H1 (cell line): ENCODE results near the gene RBP4. TPM values are rescaled to one million over a fixed set of nuclear protein-coding genes. Genes with fewer than 3 reads are reported as not detected.

ENCODE experiments used
- CTCF ChIA-PET: fragments of 300-600 bp; sonication (Branson Sonifier 250); formaldehyde crosslinking; loops from one replicate; lab custom pipeline; 2021; ENCODE audit not compliant: partially characterized antibody; lab: Charles Lee
- POLR2A ChIA-PET: fragments of 300-600 bp; sonication (Branson Sonifier 250); formaldehyde crosslinking; loops from one replicate; lab custom pipeline; 2021; ENCODE audit warnings: inconsistent platforms; ENCODE audit not compliant: partially characterized antibody; lab: Charles Lee
- DNase-seq, 2 experiments: peaks; one replicate each; pipeline versions ENCODE4 v3.0.0 to v3.0.0-alpha.2; 2010 to 2022; ENCODE audit warnings: low spot score in 2 of 2, low read depth in 1 of 2, mixed read lengths in 1 of 2
- FAIRE-seq: peaks from 2 replicates; lab custom pipeline; 2011; peaks lifted over from hg19 to GRCh38; lab: Jason Lieb, UNC
- H2AFZ ChIP-seq: 2 replicates; pipeline ENCODE4 v1.8.1; 2012; ENCODE audit warnings: low read length, inconsistent platforms
- H2AK5ac ChIP-seq: 2 replicates; pipeline ENCODE4 v1.6.1; 2013; ENCODE audit warnings: low read depth, low read length
- H2BK120ac ChIP-seq: replicated peaks from 2 replicates; pipeline ENCODE3; 2013; ENCODE audit warnings: low read depth, low read length, inconsistent platforms
- H2BK12ac ChIP-seq: 2 replicates; pipeline ENCODE4 v1.6.1; 2013; ENCODE audit warnings: low read depth, low read length
- H2BK15ac ChIP-seq: 2 replicates; pipeline ENCODE4 v1.6.1; 2013; ENCODE audit warnings: low read length
- H2BK20ac ChIP-seq: 2 replicates; pipeline ENCODE4 v1.6.1; 2013; ENCODE audit warnings: low read length
- H2BK5ac ChIP-seq: 2 replicates; pipeline ENCODE4 v1.6.1; 2013; ENCODE audit warnings: low read depth, low read length
- H3K14ac ChIP-seq: 2 replicates; pipeline ENCODE4 v1.6.1; 2013; ENCODE audit warnings: inconsistent platforms; ENCODE audit not compliant: insufficient read length
- H3K18ac ChIP-seq: 2 replicates; pipeline ENCODE4 v1.6.1; 2013; ENCODE audit warnings: low read length; ENCODE audit errors: extremely low read depth
- H3K23ac ChIP-seq: 2 replicates; pipeline ENCODE4 v1.6.1; 2013; ENCODE audit warnings: inconsistent platforms; ENCODE audit not compliant: insufficient read length
- H3K23me2 ChIP-seq: 2 replicates; pipeline ENCODE4 v1.6.1; 2013; ENCODE audit warnings: low read depth, low read length
- H3K27ac ChIP-seq: 2 replicates; pipeline ENCODE4 v1.6.1; 2011; ENCODE audit warnings: low read depth, low read length, inconsistent platforms
- H3K27me3 ChIP-seq, 4 experiments: replicated peaks in 1 of 4; 1 replicate in 1 of 4; 2 replicates in 3 of 4; pipeline versions ENCODE4 v1.6.1 to v1.8.1; 2011 to 2013; ENCODE audit warnings: low read length in 3 of 4, mild to moderate bottlenecking in 3 of 4, inconsistent platforms in 2 of 4, mixed read lengths in 2 of 4, moderate library complexity in 1 of 4; ENCODE audit not compliant: control insufficient read depth in 3 of 4, insufficient read depth in 3 of 4; ENCODE audit errors: extremely low read depth in 1 of 4
- H3K36me3 ChIP-seq, 4 experiments: 2 replicates each; pipeline versions ENCODE4 v1.6.1 to v1.8.1; 2011 to 2013; ENCODE audit warnings: mild to moderate bottlenecking in 4 of 4, low read length in 3 of 4, moderate library complexity in 2 of 4, control low read depth in 1 of 4, inconsistent platforms in 1 of 4; ENCODE audit not compliant: insufficient read depth in 4 of 4, control insufficient read depth in 2 of 4
- H3K4ac ChIP-seq: replicated peaks from 2 replicates; pipeline ENCODE3; 2013; ENCODE audit warnings: low read length, low read depth, mixed read lengths, inconsistent platforms; ENCODE audit not compliant: insufficient read length
- H3K4me1 ChIP-seq, 4 experiments: replicated peaks in 1 of 4; 1 replicate in 1 of 4; 2 replicates in 3 of 4; pipeline versions ENCODE4 v1.6.1 to v1.8.1; 2011 to 2013; ENCODE audit warnings: low read length in 3 of 4, inconsistent platforms in 2 of 4, mixed read lengths in 1 of 4; ENCODE audit not compliant: insufficient read depth in 4 of 4, control insufficient read depth in 3 of 4
- H3K4me2 ChIP-seq, 2 experiments: 2 replicates each; pipeline versions ENCODE4 v1.6.1 to v1.8.1; 2011 to 2013; ENCODE audit warnings: low read depth in 2 of 2, low read length in 2 of 2, control low read depth in 1 of 2, inconsistent platforms in 1 of 2, mild to moderate bottlenecking in 1 of 2; ENCODE audit not compliant: insufficient read depth in 1 of 2
- H3K4me3 ChIP-seq, 4 experiments: fragments of 200-600, 300-600 bp in 1 of 4; sonication (generic), shearing (Covaris generic), sonication (Bioruptor Twin) in 1 of 4; 2 replicates each; pipeline versions ENCODE4 v1.5.1 to v1.8.1; 2011 to 2016; ENCODE audit warnings: low read length in 4 of 4, low read depth in 3 of 4, control low read depth in 2 of 4, inconsistent platforms in 2 of 4, mild to moderate bottlenecking in 2 of 4, mixed read lengths in 1 of 4, moderate library complexity in 1 of 4; ENCODE audit not compliant: insufficient read depth in 2 of 4; ENCODE audit errors: extremely low read depth in 1 of 4
- H3K56ac ChIP-seq: replicated peaks from 2 replicates; pipeline ENCODE3; 2013; ENCODE audit warnings: low read depth, mild to moderate bottlenecking, mixed read lengths, low read length, inconsistent platforms; ENCODE audit not compliant: insufficient read length
- H3K79me1 ChIP-seq: 2 replicates; pipeline ENCODE4 v1.6.1; 2013; ENCODE audit warnings: low read depth, low read length, control low read depth
- H3K79me2 ChIP-seq, 2 experiments: 2 replicates each; pipeline versions ENCODE4 v1.6.1 to v1.8.1; 2012 to 2013; ENCODE audit warnings: low read length in 2 of 2, mild to moderate bottlenecking in 2 of 2, inconsistent platforms in 1 of 2; ENCODE audit not compliant: insufficient read depth in 2 of 2, control insufficient read depth in 1 of 2
- H3K9ac ChIP-seq, 4 experiments: replicated peaks in 1 of 4; 1 replicate in 1 of 4; 2 replicates in 3 of 4; pipeline versions ENCODE4 v1.6.1 to v1.8.1; 2011 to 2013; ENCODE audit warnings: low read depth in 3 of 4, low read length in 3 of 4, control low read depth in 2 of 4, mild to moderate bottlenecking in 2 of 4, moderate library complexity in 2 of 4, inconsistent platforms in 1 of 4; ENCODE audit errors: extremely low read depth in 1 of 4
- H3K9me3 ChIP-seq, 2 experiments: 2 replicates each; pipeline versions ENCODE4 v1.6.1 to v1.8.1; 2012 to 2013; ENCODE audit warnings: mild to moderate bottlenecking in 2 of 2, moderate library complexity in 2 of 2, control low read depth in 1 of 2, inconsistent platforms in 1 of 2, low read depth in 1 of 2, low read length in 1 of 2, mixed read lengths in 1 of 2; ENCODE audit not compliant: insufficient read depth in 2 of 2
- H4K20me1 ChIP-seq, 2 experiments: replicated peaks in 1 of 2; 2 replicates each; pipeline versions ENCODE3 to v1.8.1; 2011 to 2013; ENCODE audit warnings: inconsistent platforms in 2 of 2, low read length in 2 of 2, mild to moderate bottlenecking in 1 of 2; ENCODE audit not compliant: insufficient read depth in 2 of 2, control insufficient read depth in 1 of 2
- H4K5ac ChIP-seq: 2 replicates; pipeline ENCODE4 v1.6.1; 2013; ENCODE audit warnings: low read length, low read depth, mixed read lengths, inconsistent platforms; ENCODE audit not compliant: insufficient read length
- H4K8ac ChIP-seq: 2 replicates; pipeline ENCODE4 v1.8.0; 2013; ENCODE audit warnings: mild to moderate bottlenecking, moderate library complexity, low read length, inconsistent platforms; ENCODE audit not compliant: insufficient read depth; ENCODE audit errors: extremely low read depth
- H4K91ac ChIP-seq: replicated peaks from 2 replicates; pipeline ENCODE3; 2013; ENCODE audit warnings: low read length, mixed read lengths, inconsistent platforms; ENCODE audit not compliant: insufficient read length
- BCL11A ChIP-seq, 2 experiments: IDR thresholded peaks; one replicate each; pipeline ENCODE4 v1.6.1; 2011; ENCODE audit warnings: low read depth in 2 of 2, low read length in 2 of 2, mild to moderate bottlenecking in 2 of 2
- FOSL1 ChIP-seq: IDR thresholded peaks from 2 replicates; pipeline ENCODE4 v1.6.1; 2011; ENCODE audit warnings: mild to moderate bottlenecking, low read depth, low read length, moderate library complexity; ENCODE audit not compliant: insufficient read depth
- GABPA ChIP-seq: IDR thresholded peaks from 2 replicates; pipeline ENCODE4 v1.6.1; 2011; ENCODE audit warnings: mild to moderate bottlenecking, low read length, moderate library complexity, borderline replicate concordance; ENCODE audit not compliant: insufficient read depth
- KDM5A ChIP-seq: fragments of 200-600 bp; IDR thresholded peaks from 2 replicates; pipeline ENCODE4 v1.7.1; 2012; ENCODE audit warnings: mild to moderate bottlenecking, low read length, inconsistent platforms, mixed read lengths
- MAX ChIP-seq: IDR thresholded peaks from 2 replicates; pipeline ENCODE4 v1.6.1; 2012; ENCODE audit warnings: inconsistent platforms
- RBBP5 ChIP-seq: IDR thresholded peaks from 2 replicates; pipeline ENCODE4 v1.7.1; 2012; ENCODE audit warnings: low read depth, mild to moderate bottlenecking, inconsistent platforms, low read length, moderate library complexity, borderline replicate concordance
- SAP30 ChIP-seq: fragments of 300-600 bp; sonication (generic); IDR thresholded peaks from 2 replicates; pipeline ENCODE4 v1.7.1; 2012; ENCODE audit warnings: low read length, moderate library complexity, mild to moderate bottlenecking, inconsistent platforms; ENCODE audit not compliant: insufficient read depth, insufficient replicate concordance
- TBP ChIP-seq: IDR thresholded peaks from 2 replicates; pipeline ENCODE4 v1.6.1; 2011; ENCODE audit warnings: low read depth, low read length, improper control_type of control experiment
- WGBS, 2 experiments: shearing (Covaris generic) in 1 of 2; methylation state at CpG; one replicate each; pipeline versions ENCODE4 v1.1.6 to v1.1.7; 2013 to 2015; ENCODE audit warnings: low lambda C conversion rate in 2 of 2, mixed read lengths in 2 of 2, inconsistent platforms in 1 of 2, low coverage in 1 of 2, missing lambda C conversion rate in 1 of 2; ENCODE audit not compliant: insufficient replicate concordance in 2 of 2, insufficient coverage in 1 of 2, insufficient read length in 1 of 2; ENCODE audit errors: extremely low coverage in 1 of 2, missing lambda C conversion rate in 1 of 2; 5-methylcytosine and 5-hydroxymethylcytosine counted together
- polyA plus RNA-seq, 7 experiments: library from polyadenylated mRNA; depleted of rRNA in 3 of 7; stranded (reverse) in 5 of 7; unstranded in 2 of 7; fragments of >200 nt in 5 of 7; fragments of 200-250 nt in 2 of 7; gene quantifications; 1 replicate in 5 of 7; 2 replicates in 1 of 7; 4 replicates in 1 of 7; pipeline versions ENCODE4 v1.2.1 to v1.2.3, GENCODE V29; 2011 to 2013; ENCODE audit warnings: missing spikeins in 2 of 7, mixed read lengths in 2 of 7
- total RNA-seq: library from RNA; stranded (reverse); fragmentation: NEBNext Ultra II Directional; extraction: Animal tissue kit (Norgen Biotek cat#: 25700); gene quantifications from 2 replicates; pipeline ENCODE4 v1.2.1, GENCODE V29; 2021

The RBP4 gene
- total and polyA plus RNA-seq, 2 of the 8 experiments (the other 6 are each of a cell fraction or from before 2014, with no cell fraction given), result 0.42 to 0.97 TPM

- Histone ChIP-seq H2BK20ac (no peak overlapping the region), H2BK120ac (no peak overlapping the region), H3K27me3 (peaks cover 0 to 2% (median 0%) of the 10 kb centered on the region in 4 experiments; a peak in 1 of 7 replicates), H4K91ac (no peak overlapping the region)
- POLR2A ChIA-PET, result interaction anchor here (0.7 kb wide), 1 partner anchor 835 kb away, joined by 3 read pairs; no protein-coding TSS in a partner anchor
- no peak for FAIRE-seq
- no peak for TF ChIP-seq TBP
- TF ChIP-seq KDM5A, result no peak
- TF ChIP-seq RBBP5, result no peak
- TF ChIP-seq BCL11A (IDR thresholded peaks at IDR 0.05; ENCODE audit: low read depth in 2 of 2, low read length in 2 of 2), result no peak
- no peak for TF ChIP-seq MAX
- TF ChIP-seq GABPA, result no peak
- no peak for TF ChIP-seq SAP30
- TF ChIP-seq FOSL1, result no peak
- TF ChIP-seq, all 59 proteins: peak for 0
- Histone ChIP-seq H3K23me2 (no peaks in the 10 kb centered on the region), H2AFZ (no peak overlapping the region), H3K79me2 (no peaks in the 10 kb centered on the region), H4K20me1 (no peaks in the 10 kb centered on the region), H3K4me3 (no peak overlapping the region), H4K8ac (no peak overlapping the region), H3K4me2 (no peak overlapping the region), H3K9me3 (peaks cover 0 to 2% of the 10 kb centered on the region in 2 experiments; a peak in 1 of 4 replicates), H3K36me3 (no peaks in the 10 kb centered on the region), H3K14ac (no peak overlapping the region), H2BK12ac (no peak overlapping the region), H3K9ac (no peak overlapping the region), H3K79me1 (no peaks in the 10 kb centered on the region), H3K27ac (no peak overlapping the region), H3K4me1 (peaks cover 0 to 4% (median 1%) of the 10 kb centered on the region in 4 experiments; a peak in 1 of 7 replicates), H3K56ac (no peak overlapping the region), H4K5ac (no peak overlapping the region), H3K23ac (no peak overlapping the region), H3K18ac (no peak overlapping the region), H2BK15ac (no peak overlapping the region), H2AK5ac (no peak overlapping the region), H2BK5ac (no peak overlapping the region), H3K4ac (no peak overlapping the region)
- DNase-seq, result no peak
- WGBS, 2 experiments, result 73% methylated on average over 7 of the region's 7 CpGs; no CpG with 5 or more reads in 1 of the 2 experiments
- CTCF ChIA-PET, result interaction anchor here (0.6 kb wide), 1 partner anchor 9 kb away, joined by 3 read pairs; the partner anchor contains the start of gene PDE6C
These were observed 19.9 kb upstream of the RBP4 start for GRCh38 chr10:93620925-93621324.
